Stimulated activated CD8-positive, alpha-beta memory T cell treated with anti-CD3 and anti-CD28 coated beads, Interleukin-4, amount 100 ng/mL, for 1 hour (primary cell): ENCODE measurements around the gene ST7L.
A peak's percentile ranks its signal among the peaks of the same experiment; 100 is the strongest.
"Not testable (repeated sequence)": the region's sequence is repeated elsewhere in the genome, so short reads cannot be mapped to it uniquely, and the experiment has no call there.

ENCODE experiments used
- DNase-seq, 2 donors: peaks; one replicate each; pipeline ENCODE4 v3.0.0-alpha.2; 2020; ENCODE audit warnings: low read depth in 2 of 2, low spot score in 1 of 2

ST7L gene

GRCh38 chr1:112618721-112619517 lies at the start of gene ST7L:
TSS of gene ST7L (minus strand) at chr1:112619141. CDS start at chr1:112619113, 28 bp downstream.
- DNase-seq = peak; percentile 28 to 38

GRCh38 chr1:112666946-112667345 lies 48.0 kb upstream of the ST7L start:
- DNase-seq = no peak

GRCh38 chr1:112665857-112666256 lies 46.9 kb upstream of the ST7L start:
- no peak for DNase-seq

- no peak for DNase-seq
These were observed 32.3 kb upstream of the ST7L start for GRCh38 chr1:112651205-112651604.

- DNase-seq = no peak
These were observed 27.3 kb upstream of the ST7L start for GRCh38 chr1:112646225-112646624.

- no peak for DNase-seq
These were observed 24.1 kb upstream of the ST7L start for GRCh38 chr1:112643080-112643479.

GRCh38 chr1:112640437-112640836 lies 21.5 kb upstream of the ST7L start:
- DNase-seq = not testable (repeated sequence)

- DNase-seq = no peak
These were observed 19.1 kb upstream of the ST7L start for GRCh38 chr1:112638110-112638428.

GRCh38 chr1:112637254-112638109 lies 18.5 kb upstream of the ST7L start:
- no peak for DNase-seq

- DNase-seq = no peak
These were observed 17.8 kb upstream of the ST7L start for GRCh38 chr1:112636597-112637253.

- no peak for DNase-seq
These were observed 17.1 kb upstream of the ST7L start for GRCh38 chr1:112636056-112636455.

GRCh38 chr1:112634367-112634766 lies 15.4 kb upstream of the ST7L start:
- no peak for DNase-seq

- no peak for DNase-seq
These were observed 14.7 kb upstream of the ST7L start for GRCh38 chr1:112633628-112634027.

GRCh38 chr1:112629256-112629655 lies 10.3 kb upstream of the ST7L start:
- DNase-seq = no peak

- no peak for DNase-seq
These were observed 9.6 kb upstream of the ST7L start for GRCh38 chr1:112628516-112628915.

- DNase-seq = no peak
These were observed 7.9 kb upstream of the ST7L start for GRCh38 chr1:112626887-112627286.

GRCh38 chr1:112626193-112626592 lies 7.3 kb upstream of the ST7L start:
- DNase-seq = no peak

GRCh38 chr1:112625696-112626095 lies 6.8 kb upstream of the ST7L start:
- DNase-seq = no peak

GRCh38 chr1:112624493-112624892 lies 5.6 kb upstream of the ST7L start:
- not testable (repeated sequence) for DNase-seq

GRCh38 chr1:112620377-112620695 lies 1.4 kb upstream of the ST7L start:
- DNase-seq = no peak

- peak; percentile 74 to 81 for DNase-seq
These were observed 806 bp upstream of the ST7L start, which contains the start of gene CAPZA1 for GRCh38 chr1:112619518-112620376. TSS of gene CAPZA1 (plus strand) at chr1:112619832. CDS start at chr1:112619845, 13 bp downstream.
